Putamen (tissue), 1 donor: ENCODE measurements around the gene MAMSTR.
"Not testable (repeated sequence)": the region's sequence is repeated elsewhere in the genome, so short reads cannot be mapped to it uniquely, and the experiment has no call there.

ENCODE experiments used
- DNase-seq: peaks from one replicate; pipeline ENCODE4 v3.0.0-alpha.2; 2016; ENCODE audit warnings: low spot score

MAMSTR gene

DNA sequence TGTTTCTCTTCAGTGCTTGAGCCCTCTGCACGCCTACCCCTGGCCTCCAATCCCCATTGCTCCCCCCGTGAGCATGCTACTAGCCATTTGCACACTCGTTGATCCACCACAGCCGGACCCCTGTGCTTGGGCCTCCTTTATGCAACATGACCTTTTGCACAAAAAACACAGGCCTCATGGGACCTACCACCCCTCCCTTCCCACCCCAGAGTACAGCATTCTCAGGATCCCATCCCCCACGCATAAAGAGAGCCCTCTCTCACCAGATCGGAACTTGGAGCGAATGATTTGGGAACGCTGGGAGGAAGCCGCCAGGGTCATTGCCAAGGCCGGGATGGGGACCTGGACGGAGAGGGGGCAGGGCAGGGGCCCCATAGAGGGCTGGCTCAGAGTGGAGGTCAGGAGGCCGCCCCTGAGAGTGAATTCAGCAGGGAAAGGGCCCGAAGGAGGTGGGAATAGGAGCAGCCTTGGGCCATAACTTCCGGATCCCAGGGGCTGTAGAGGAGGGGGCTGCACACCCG is 754 bp downstream of the MAMSTR start:
- no peak for DNase-seq

GRCh38 chr19:48718106-48718505 is 1.4 kb downstream of the MAMSTR start:
- not testable (repeated sequence) for DNase-seq

DNA sequence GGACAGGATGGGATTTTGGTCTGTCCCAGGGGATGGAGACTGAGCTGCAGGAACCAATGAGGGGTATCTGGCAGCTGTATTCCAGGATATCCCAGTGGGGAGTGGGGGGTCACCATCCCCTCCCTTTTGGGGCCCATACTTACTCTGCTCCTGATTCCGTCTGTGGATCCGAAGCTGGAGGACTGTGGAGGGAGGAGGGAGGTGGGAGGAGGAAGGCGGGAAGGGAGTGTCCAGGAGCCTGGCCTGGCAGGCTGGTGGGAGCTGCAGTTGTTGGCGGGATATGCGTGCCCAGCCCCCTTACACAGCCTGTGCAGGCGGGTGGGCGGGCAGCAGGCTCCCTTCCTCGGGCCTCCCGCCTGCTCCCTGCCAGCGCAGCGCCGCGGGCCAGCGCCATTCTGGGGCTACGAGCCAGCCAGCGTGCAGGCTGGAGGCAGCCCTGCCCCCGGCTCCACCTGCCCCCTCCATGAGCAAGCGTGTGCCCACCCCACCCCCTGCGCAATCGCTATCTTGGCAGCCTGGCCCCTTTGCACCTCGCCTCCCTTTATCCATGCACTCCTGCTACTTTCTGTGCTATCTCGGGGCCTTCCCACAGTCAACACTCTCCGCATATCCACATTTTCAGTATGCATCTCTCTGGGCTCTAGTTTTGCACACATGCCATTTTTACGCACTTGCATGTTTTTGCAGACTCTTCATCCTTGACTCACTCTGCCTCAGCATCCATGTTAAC is 2.8 kb downstream of the MAMSTR start:
- DNase-seq: no peak

DNA sequence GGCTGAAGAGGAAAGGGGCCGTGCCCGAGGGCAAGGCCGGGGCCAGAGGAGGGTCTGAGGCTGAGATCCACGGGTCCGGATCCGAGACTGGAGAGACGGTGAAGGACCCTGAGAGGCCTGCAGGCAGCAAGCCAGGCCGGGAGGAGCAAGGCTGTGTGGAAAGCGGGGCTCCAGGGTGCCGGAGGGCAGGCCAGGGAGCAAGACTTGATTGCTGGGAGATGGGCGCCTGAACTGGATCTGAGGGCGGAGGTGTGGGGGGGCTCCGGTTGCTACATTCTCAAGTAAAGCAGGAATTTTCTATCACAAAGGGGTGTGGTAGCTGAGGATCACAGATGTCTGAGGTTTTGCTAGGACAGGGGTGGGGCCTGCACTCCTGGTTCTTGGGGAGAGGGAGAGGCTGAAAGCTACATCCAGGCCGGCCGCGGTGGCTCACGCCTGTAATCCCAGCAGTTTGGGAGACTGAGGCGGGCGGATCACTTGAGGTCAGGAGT is 3.8 kb downstream of the MAMSTR start:
- no peak for DNase-seq

GRCh38 chr19:48714759-48715675 is 4.5 kb downstream of the MAMSTR start:
- no peak for DNase-seq

GRCh38 chr19:48713864-48714755 is 5.4 kb downstream of the MAMSTR start:
- DNase-seq: peak; percentile 100

GRCh38 chr19:48713041-48713863 is 6.3 kb downstream of the MAMSTR start:
- DNase-seq: no peak

DNA sequence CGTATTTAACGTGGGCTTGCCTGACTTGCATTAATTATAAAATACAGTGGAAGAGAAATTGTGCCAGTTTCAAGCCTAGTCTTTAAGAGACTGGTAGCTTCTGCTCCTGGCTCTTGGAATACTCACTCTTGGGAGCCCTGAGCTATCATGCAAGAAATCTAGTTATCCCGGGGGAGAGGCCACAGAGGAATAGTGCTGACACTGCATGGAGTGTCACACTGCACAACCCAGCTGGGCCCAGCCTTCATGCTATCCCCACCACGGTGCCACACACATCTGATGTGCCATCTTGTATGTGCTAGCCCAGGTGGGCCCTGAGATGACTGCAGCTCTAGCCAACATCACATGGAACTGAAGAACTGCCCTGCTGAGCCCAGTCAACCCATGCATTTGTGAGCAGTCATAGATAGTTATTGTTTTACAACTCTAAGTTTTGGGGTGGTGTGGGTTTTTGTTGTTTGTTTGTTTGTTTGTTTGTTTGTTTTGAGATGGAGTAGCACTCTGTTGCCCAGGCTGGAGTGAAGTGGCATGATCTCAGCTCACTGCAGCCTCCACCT is 8.3 kb downstream of the MAMSTR start:
- DNase-seq: no peak

DNA sequence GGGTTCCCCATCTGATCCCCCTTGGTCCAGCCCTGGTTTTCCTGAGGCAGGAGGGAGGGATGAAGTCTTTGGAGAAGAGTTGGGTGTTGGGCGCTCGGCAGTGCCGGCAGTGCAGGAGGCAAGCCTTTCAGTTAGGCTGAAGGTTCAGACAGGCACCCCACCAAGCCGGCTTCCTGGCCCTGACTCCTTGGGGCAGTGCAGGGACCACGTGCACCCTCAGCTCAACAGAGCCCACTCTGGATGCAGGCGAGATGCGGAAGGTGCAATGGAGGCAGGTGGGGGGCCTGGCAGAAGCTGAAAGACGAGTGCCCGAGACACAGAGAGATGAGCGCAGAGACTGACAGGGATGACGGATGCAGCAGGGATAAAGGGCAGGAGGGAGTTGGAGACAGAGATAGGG is 11.1 kb downstream of the MAMSTR start:
- DNase-seq: no peak

DNA sequence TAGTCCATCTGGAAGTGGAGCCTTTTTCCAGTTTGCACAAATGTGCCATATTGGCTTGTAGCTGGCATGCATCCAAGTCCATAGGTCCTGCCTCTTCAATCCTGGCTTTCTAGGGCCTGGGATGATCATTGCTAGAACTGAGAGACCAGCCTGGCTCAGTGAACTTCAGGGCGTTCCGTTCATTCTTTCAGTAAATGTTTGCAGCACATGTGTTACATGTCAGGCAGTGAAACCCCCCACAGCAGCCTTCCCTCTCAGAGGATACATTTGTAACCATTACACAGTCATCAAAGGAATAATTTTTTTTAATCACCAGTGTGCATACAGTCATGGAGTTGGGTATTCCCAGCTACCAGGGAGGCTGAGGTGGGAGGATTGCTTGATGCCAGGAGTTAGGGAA is 14.1 kb downstream of the MAMSTR start:
- no peak for DNase-seq

GRCh38 chr19:48703316-48703715 is 16.2 kb downstream of the MAMSTR start:
- no peak for DNase-seq

DNA sequence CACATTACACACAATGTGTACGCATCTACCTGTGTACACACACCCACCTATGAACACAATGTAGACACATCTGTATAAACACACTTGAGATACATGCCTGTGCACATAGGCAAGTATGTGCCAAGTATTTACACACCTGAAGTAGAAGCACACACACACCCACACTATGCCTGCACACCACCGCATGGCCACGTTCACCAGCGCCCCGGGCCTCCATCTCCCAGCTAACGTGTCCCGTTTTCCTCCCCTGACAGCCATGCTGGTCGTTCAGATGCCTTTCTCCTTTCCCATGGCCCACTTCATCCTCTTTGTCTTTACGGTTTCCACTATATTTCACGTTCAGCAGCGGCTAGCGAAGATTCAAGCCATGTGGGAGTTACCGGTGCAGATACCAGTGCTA is 16.8 kb downstream of the MAMSTR start:
- DNase-seq: no peak

- no peak for DNase-seq
Measured at GRCh38 chr19:48698046-48698445, 21.5 kb downstream of the MAMSTR start.

DNA sequence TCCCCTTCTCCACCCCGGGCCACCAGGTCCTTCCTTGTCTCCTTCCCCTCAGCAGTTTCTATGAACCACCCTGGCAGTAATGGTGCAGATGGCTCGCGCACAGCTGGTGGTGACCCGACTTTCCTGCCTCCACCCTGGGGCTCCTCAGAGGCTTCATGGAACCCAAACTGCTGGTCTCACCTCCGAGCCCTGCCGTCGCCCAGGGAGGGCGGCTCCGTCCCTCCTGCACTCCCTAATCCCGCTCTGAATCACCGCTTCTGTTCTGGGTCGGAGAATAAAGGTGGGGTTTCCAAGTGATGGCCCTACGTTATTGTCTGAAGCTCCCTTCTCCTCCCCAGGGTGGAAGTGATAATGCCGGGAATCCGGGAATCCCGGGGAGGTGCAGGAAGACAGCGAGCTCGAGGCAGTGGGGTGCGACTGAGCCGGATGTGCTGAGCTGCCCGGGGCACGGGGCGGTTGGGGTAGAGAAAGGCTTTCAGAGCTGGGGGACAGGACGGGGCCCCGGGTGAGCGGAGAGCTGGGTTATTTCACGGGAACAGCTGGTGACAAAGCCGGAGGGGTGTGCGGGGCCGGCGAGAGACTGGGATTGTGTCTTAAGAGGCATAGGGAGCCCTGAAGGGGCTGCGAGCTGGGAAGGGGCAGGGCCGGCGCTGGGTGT is 23.0 kb downstream of the MAMSTR start:
- DNase-seq: no peak

- no peak for DNase-seq
Measured at GRCh38 chr19:48695743-48696352, 23.7 kb downstream of the MAMSTR start, which contains the start of gene FUT2. FUT2 (plus strand) TSS chr19:48695971; CDS start chr19:48702957, 6,986 bp downstream.

- not testable (repeated sequence) for DNase-seq
Measured at GRCh38 chr19:48693629-48694028, 25.9 kb downstream of the MAMSTR start.

DNA sequence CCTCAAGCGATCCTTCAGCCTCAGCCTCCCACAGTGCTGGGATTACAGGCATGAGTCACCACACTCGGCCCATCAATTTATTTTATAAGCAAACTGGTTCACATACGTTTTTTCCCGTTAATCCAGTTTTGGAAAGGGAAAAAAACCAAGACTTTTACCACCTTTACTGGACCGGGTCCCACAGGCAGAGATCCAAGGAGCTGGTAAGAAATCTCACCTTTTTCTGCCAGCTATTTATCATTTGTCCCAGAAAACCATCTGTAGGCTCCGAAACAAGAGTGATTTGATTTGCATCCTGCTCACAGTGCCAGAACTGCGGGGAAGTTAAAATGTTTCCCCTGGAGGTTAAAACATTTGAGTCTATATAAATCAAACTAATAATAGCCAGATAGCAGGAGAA is 30.1 kb downstream of the MAMSTR start:
- no peak for DNase-seq

GRCh38 chr19:48687776-48688175 is 31.7 kb downstream of the MAMSTR start:
- DNase-seq: no peak

DNA sequence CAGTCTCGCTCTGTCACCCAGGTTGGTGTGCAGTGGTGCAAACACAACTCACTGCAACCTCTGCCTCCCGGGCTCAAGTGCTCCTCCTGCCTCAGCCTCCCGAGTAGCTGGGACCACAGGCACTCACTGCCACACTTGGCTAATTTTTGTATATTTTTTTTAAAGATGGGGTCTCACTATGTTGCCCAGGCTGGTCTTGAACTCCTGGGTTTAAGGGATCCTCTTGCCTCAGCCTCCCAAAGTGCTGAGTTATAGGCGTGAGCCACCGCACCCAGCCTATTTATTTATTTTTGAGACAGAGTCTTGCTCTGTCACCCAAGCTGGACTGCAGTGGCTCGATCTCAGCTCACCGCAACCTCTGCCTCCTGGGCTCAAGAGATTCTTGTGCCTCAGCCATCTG is 32.9 kb downstream of the MAMSTR start:
- not testable (repeated sequence) for DNase-seq
